Measurements from ENCODE around the gene AKAP11.
A peak's percentile ranks its signal among the peaks of the same experiment; 100 is the strongest.

AKAP11 gene

GRCh38 chr13:42333613-42334328 lies 61.8 kb downstream of the AKAP11 start:
- DNase-seq (ENCODE audit: low read depth), result no peak

GRCh38 chr13:42334329-42334706 lies 62.4 kb downstream of the AKAP11 start:
- no peak for DNase-seq (ENCODE audit: low read depth)

- no peak for DNase-seq (ENCODE audit: low read depth)
Measured at GRCh38 chr13:42337808-42338600, 66.1 kb downstream of the AKAP11 start.

- DNase-seq (ENCODE audit: low read depth), result no peak
Measured at GRCh38 chr13:42345367-42345766, 73.4 kb downstream of the AKAP11 start.

- DNase-seq (ENCODE audit: low read depth), result no peak
Measured at GRCh38 chr13:42348576-42348975, 76.6 kb downstream of the AKAP11 start.

- no peak for DNase-seq (ENCODE audit: low read depth)
Measured at GRCh38 chr13:42350141-42350540, 78.2 kb downstream of the AKAP11 start.

- peak; percentile 19 for DNase-seq (ENCODE audit: low read depth)
Measured at GRCh38 chr13:42354241-42355091, 82.5 kb downstream of the AKAP11 start.

GRCh38 chr13:42355092-42355485 lies 83.1 kb downstream of the AKAP11 start:
- DNase-seq (ENCODE audit: low read depth), result peak; percentile 29

- no peak for DNase-seq (ENCODE audit: low read depth)
Measured at GRCh38 chr13:42355491-42356183, 83.7 kb downstream of the AKAP11 start.

- no peak for DNase-seq (ENCODE audit: low read depth)
Measured at GRCh38 chr13:42356184-42356575, 84.2 kb downstream of the AKAP11 start.

- DNase-seq (ENCODE audit: low read depth), result no peak
Measured at GRCh38 chr13:42360046-42360574, 88.2 kb downstream of the AKAP11 start.

- no peak for DNase-seq (ENCODE audit: low read depth)
Measured at GRCh38 chr13:42361701-42362100, 89.7 kb downstream of the AKAP11 start.

- no peak for DNase-seq (ENCODE audit: low read depth)
Measured at GRCh38 chr13:42363941-42364612, 92.1 kb downstream of the AKAP11 start.

- DNase-seq (ENCODE audit: low read depth), result no peak
Measured at GRCh38 chr13:42364613-42365000, 92.7 kb downstream of the AKAP11 start.

- DNase-seq (ENCODE audit: low read depth), result no peak
Measured at GRCh38 chr13:42367831-42368230, 95.9 kb downstream of the AKAP11 start.

- no peak for DNase-seq (ENCODE audit: low read depth)
Measured at GRCh38 chr13:42369071-42369797, 97.3 kb downstream of the AKAP11 start.

- DNase-seq (ENCODE audit: low read depth), result no peak
Measured at GRCh38 chr13:42370229-42370628, 98.3 kb downstream of the AKAP11 start.
